GM12878 (cell line): Measurements from ENCODE around the gene MAGEA1. TPM values are rescaled to one million over a fixed set of nuclear protein-coding genes. Genes with fewer than 3 reads are reported as not detected.

Experiments used
- ATAC-seq: fragments of 200-7000 bp; cut with Tn5 transposase; 3 replicates; pipeline ENCODE4 v1.9.1; 2020; ENCODE audit warnings: mild to moderate bottlenecking, moderate library complexity
- BruUV-seq: library from RNA; stranded (reverse); fragments of 400-500 nt; replicated peaks from 2 replicates; lab custom pipeline; 2021; lab: Mats Ljungman, UMichigan
- CTCF ChIA-PET: fragments of 300-600 bp; sonication (Branson Sonifier 250); formaldehyde crosslinking; extraction: SDS; loops from one replicate; lab custom pipeline; 2021; ENCODE audit warnings: inconsistent platforms; lab: Yijun Ruan, JAX
- POLR2A ChIA-PET: fragments of 350-600 bp; formaldehyde crosslinking; extraction: SDS; loops from one replicate; lab custom pipeline; 2021; ENCODE audit warnings: inconsistent platforms; lab: Charles Lee
- RAD21 ChIA-PET: fragments of 300-600 bp; sonication (Branson Sonifier 250); formaldehyde crosslinking; loops from one replicate; lab custom pipeline; 2023; ENCODE audit warnings: antibody characterized with exemption; ENCODE audit not compliant: unreplicated experiment; lab: Charles Lee
- SMC1A ChIA-PET: fragments of 300-600 bp; sonication (Branson Sonifier 250); formaldehyde crosslinking; loops from one replicate; lab custom pipeline; 2023; ENCODE audit not compliant: unreplicated experiment, uncharacterized antibody; lab: Charles Lee
- DNase-seq: peaks from one replicate; pipeline ENCODE4 v3.0.0-alpha.2; 2011; ENCODE audit warnings: low read depth, low spot score
- FAIRE-seq: peaks from 3 replicates; lab custom pipeline; 2011; peaks lifted over from hg19 to GRCh38; lab: Jason Lieb, UNC
- H2AFZ ChIP-seq: 2 replicates; pipeline ENCODE4 v1.6.0; 2011; ENCODE audit warnings: low read depth, low read length, control low read depth; ENCODE audit not compliant: control insufficient read depth
- H3K27ac ChIP-seq: 2 replicates; pipeline ENCODE4 v1.5.1; 2011; ENCODE audit warnings: control low read depth; ENCODE audit not compliant: control insufficient read depth, insufficient read depth
- H3K27me3 ChIP-seq, 2 experiments: replicated peaks in 1 of 2; 2 replicates each; pipeline versions ENCODE4 v1.6.0 to v1.6.1; 2011; ENCODE audit warnings: low read length in 1 of 2; ENCODE audit not compliant: control insufficient read depth in 2 of 2, insufficient read depth in 2 of 2
- H3K36me3 ChIP-seq, 2 experiments: 2 replicates each; pipeline ENCODE4 v1.5.1; 2011; ENCODE audit warnings: low read length in 1 of 2; ENCODE audit not compliant: control insufficient read depth in 2 of 2, insufficient read depth in 2 of 2
- H3K4me1 ChIP-seq: 2 replicates; pipeline ENCODE4 v1.6.1; 2011; ENCODE audit warnings: mild to moderate bottlenecking, low read length, moderate library complexity, mixed read lengths; ENCODE audit not compliant: control insufficient read depth, insufficient read depth
- H3K4me2 ChIP-seq: 2 replicates; pipeline ENCODE4 v1.6.0; 2011; ENCODE audit warnings: control low read depth; ENCODE audit not compliant: control insufficient read depth, insufficient read depth
- H3K4me3 ChIP-seq: fragments of 200-600 bp; sonication (generic); 2 replicates; pipeline ENCODE4 v1.5.1; 2016
- H3K79me2 ChIP-seq: 2 replicates; pipeline ENCODE4 v1.6.0; 2011; ENCODE audit warnings: low read length; ENCODE audit not compliant: control insufficient read depth, insufficient read depth
- H3K9ac ChIP-seq: 2 replicates; pipeline ENCODE4 v1.8.0; 2011; ENCODE audit warnings: low read length, control low read depth, mixed read lengths; ENCODE audit not compliant: control insufficient read depth, insufficient read depth
- H3K9me3 ChIP-seq: replicated peaks from 3 replicates; pipeline ENCODE4 v1.5.1; 2011; ENCODE audit warnings: mild to moderate bottlenecking, low read length; ENCODE audit not compliant: control insufficient read depth, insufficient read depth
- H4K20me1 ChIP-seq: 2 replicates; pipeline ENCODE4 v1.6.0; 2011; ENCODE audit not compliant: control insufficient read depth, insufficient read depth
- CREM ChIP-seq: IDR thresholded peaks from 2 replicates; pipeline ENCODE4 v1.6.1; 2014; ENCODE audit warnings: antibody characterized with exemption, low read depth
- DPF2 ChIP-seq: fragments of 450-650 bp; IDR thresholded peaks from 2 replicates; pipeline ENCODE4 v1.6.1; 2017; ENCODE audit warnings: mild to moderate bottlenecking
- IRF4 ChIP-seq: IDR thresholded peaks from 2 replicates; pipeline ENCODE4 v1.6.1; 2011; ENCODE audit warnings: low read depth, low read length
- JUNB ChIP-seq: IDR thresholded peaks from 2 replicates; pipeline ENCODE4 v1.6.1; 2016; ENCODE audit warnings: antibody characterized with exemption, mild to moderate bottlenecking
- LARP7 ChIP-seq: fragments of 450-650 bp; IDR thresholded peaks from 2 replicates; pipeline ENCODE4 v1.6.1; 2017; ENCODE audit warnings: mild to moderate bottlenecking
- MTA3 ChIP-seq: IDR thresholded peaks from 2 replicates; pipeline ENCODE4 v1.6.1; 2012; ENCODE audit warnings: low read length, inconsistent platforms, borderline replicate concordance
- MYC ChIP-seq: IDR thresholded peaks from 2 replicates; pipeline ENCODE4 v1.6.1; 2011; ENCODE audit warnings: mild to moderate bottlenecking, low read length, moderate library complexity, inconsistent platforms; ENCODE audit not compliant: insufficient read depth, insufficient replicate concordance, insufficient read length, severe bottlenecking
- NFYB ChIP-seq: IDR thresholded peaks from 2 replicates; pipeline ENCODE4 v1.6.1; 2011; ENCODE audit warnings: low read depth, mild to moderate bottlenecking, low read length, improper control_type of control experiment, moderate library complexity; ENCODE audit not compliant: insufficient read depth
- NR2C1 ChIP-seq: fragments of 450-650 bp; IDR thresholded peaks from 2 replicates; pipeline ENCODE4 v1.6.1; 2017; ENCODE audit warnings: antibody characterized with exemption, mild to moderate bottlenecking, moderate library complexity
- PAX5 ChIP-seq: IDR thresholded peaks from 2 replicates; pipeline ENCODE4 v1.6.1; 2011; ENCODE audit warnings: low read depth, low read length, borderline replicate concordance
- RAD21 ChIP-seq: IDR thresholded peaks from 2 replicates; pipeline ENCODE4 v1.6.1; 2011; ENCODE audit warnings: mild to moderate bottlenecking, low read depth, low read length, moderate library complexity; ENCODE audit not compliant: insufficient read depth
- RAD51 ChIP-seq: fragments of 450-650 bp; IDR thresholded peaks from 2 replicates; pipeline ENCODE4 v1.6.1; 2016; ENCODE audit warnings: moderate library complexity, mild to moderate bottlenecking, inconsistent platforms
- SMARCA5 ChIP-seq: fragments of 450-650 bp; IDR thresholded peaks from 2 replicates; pipeline ENCODE4 v1.6.1; 2017; ENCODE audit warnings: mild to moderate bottlenecking
- WGBS: methylation state at CpG from one replicate; pipeline ENCODE4 v1.1.6; 2016; ENCODE audit warnings: low lambda C conversion rate; ENCODE audit not compliant: insufficient replicate concordance, insufficient coverage; ENCODE audit errors: missing lambda C conversion rate; 5-methylcytosine and 5-hydroxymethylcytosine counted together
- in situ Hi-C: fragments of 300-500 bp; cut with MboI; formaldehyde crosslinking; loops from 9 replicates; pipeline ENCODE4 v1.14.3; 2018; ENCODE audit warnings: mixed read lengths
- intact Hi-C: fragments of 100-400 bp; cut with micrococcal nuclease; formaldehyde crosslinking; loops from one replicate; pipeline ENCODE4 v1.14.2; 2022; ENCODE audit not compliant: unreplicated experiment
- polyA plus RNA-seq, 11 experiments: library from polyadenylated mRNA; depleted of rRNA in 4 of 11; unstranded in 6 of 11; stranded (reverse) in 5 of 11; fragments of >200 nt; fragmentation: Nextera tagmentation in 4 of 11; fragmentation: Illumina TruSeq in 1 of 11; extraction: Ambion mirVana in 4 of 11; extraction: Trizol in 1 of 11; gene quantifications; 1 replicate in 1 of 11; 2 replicates in 10 of 11; pipeline versions ENCODE4 v1.2.1 to v1.2.3, GENCODE V29; 2011 to 2016; ENCODE audit warnings: inconsistent platforms in 2 of 11, missing spikeins in 2 of 11, low read depth in 1 of 11
- total RNA-seq, 4 experiments: library from RNA; depleted of rRNA in 3 of 4; stranded (reverse); fragments of >200 nt in 3 of 4; fragmentation: Illumina TruSeq in 1 of 4; extraction: Trizol in 1 of 4; gene quantifications; 2 replicates each; pipeline versions ENCODE4 v1.2.1 to v1.2.3, GENCODE V29; 2013 to 2021
- TF ChIP-seq, protein P1 (sequence below): IDR thresholded peaks from 2 replicates; pipeline ENCODE4 v1.6.1; 2012; ENCODE audit warnings: low read depth, low read length, improper control_type of control experiment
- TF ChIP-seq, protein P2 (sequence below): IDR thresholded peaks from 2 replicates; pipeline ENCODE4 v1.6.1; 2012; ENCODE audit warnings: mild to moderate bottlenecking, low read depth, low read length

Gene MAGEA1
- total and polyA plus RNA-seq, 10 of the 15 experiments (the other 5 are each of a cell fraction or from before 2014, with no cell fraction given), result 0.31 TPM; not detected in 9

DNA sequence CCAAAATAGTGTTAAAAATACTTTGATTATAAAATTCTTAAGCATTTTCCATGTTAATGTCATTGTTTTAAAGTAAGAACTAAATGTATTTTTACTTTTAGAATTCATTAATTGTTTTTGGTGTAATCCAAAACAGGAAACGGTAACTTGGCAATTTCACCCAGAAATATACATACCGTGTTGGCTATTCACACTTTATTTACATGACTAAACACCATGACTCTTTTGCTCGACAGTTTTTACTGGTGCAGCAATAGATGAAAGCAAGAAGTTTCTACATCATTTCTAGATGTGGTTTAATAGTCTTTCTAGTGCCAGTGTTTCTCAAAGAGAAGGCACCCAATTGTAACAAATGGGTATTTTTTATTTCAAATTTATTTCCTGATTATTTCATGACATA lies 25.6 kb upstream of the MAGEA1 start:
- CTCF ChIA-PET, result no interaction called here
- Histone ChIP-seq H2AFZ (no peak overlapping the region), H3K9ac (no peak overlapping the region), H3K27ac (no peak overlapping the region), H3K36me3 (no peaks in the 10 kb centered on the region), H4K20me1 (no peaks in the 10 kb centered on the region), H3K4me1 (no peaks in the 10 kb centered on the region), H3K4me3 (no peak overlapping the region), H3K4me2 (no peak overlapping the region), H3K79me2 (no peaks in the 10 kb centered on the region), H3K9me3 (no peaks in the 10 kb centered on the region), H3K27me3 (no peaks in the 10 kb centered on the region)
- SMC1A ChIA-PET, result no interaction called here
- no peak for DNase-seq
- POLR2A ChIA-PET, result no interaction called here
- FAIRE-seq, result no peak
- ATAC-seq, result no peak
- in situ Hi-C loops (loop anchor here (10.0 to 25.0 kb wide), 2 partner anchors 69 to 159 kb away; partner anchors contain the start of gene PNMA6F), intact Hi-C loops (no loop called here)
- no peak for TF ChIP-seq NR2C1
- TF ChIP-seq NFYB, result no peak
- TF ChIP-seq, protein P1, sequence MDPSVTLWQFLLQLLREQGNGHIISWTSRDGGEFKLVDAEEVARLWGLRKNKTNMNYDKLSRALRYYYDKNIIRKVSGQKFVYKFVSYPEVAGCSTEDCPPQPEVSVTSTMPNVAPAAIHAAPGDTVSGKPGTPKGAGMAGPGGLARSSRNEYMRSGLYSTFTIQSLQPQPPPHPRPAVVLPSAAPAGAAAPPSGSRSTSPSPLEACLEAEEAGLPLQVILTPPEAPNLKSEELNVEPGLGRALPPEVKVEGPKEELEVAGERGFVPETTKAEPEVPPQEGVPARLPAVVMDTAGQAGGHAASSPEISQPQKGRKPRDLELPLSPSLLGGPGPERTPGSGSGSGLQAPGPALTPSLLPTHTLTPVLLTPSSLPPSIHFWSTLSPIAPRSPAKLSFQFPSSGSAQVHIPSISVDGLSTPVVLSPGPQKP, result no peak
- no peak for TF ChIP-seq LARP7
- no peak for TF ChIP-seq MYC
- no peak for TF ChIP-seq JUNB
- TF ChIP-seq CREM, result no peak
- TF ChIP-seq PAX5, result no peak
- TF ChIP-seq DPF2, result no peak
- TF ChIP-seq IRF4, result no peak
- TF ChIP-seq, protein P2, sequence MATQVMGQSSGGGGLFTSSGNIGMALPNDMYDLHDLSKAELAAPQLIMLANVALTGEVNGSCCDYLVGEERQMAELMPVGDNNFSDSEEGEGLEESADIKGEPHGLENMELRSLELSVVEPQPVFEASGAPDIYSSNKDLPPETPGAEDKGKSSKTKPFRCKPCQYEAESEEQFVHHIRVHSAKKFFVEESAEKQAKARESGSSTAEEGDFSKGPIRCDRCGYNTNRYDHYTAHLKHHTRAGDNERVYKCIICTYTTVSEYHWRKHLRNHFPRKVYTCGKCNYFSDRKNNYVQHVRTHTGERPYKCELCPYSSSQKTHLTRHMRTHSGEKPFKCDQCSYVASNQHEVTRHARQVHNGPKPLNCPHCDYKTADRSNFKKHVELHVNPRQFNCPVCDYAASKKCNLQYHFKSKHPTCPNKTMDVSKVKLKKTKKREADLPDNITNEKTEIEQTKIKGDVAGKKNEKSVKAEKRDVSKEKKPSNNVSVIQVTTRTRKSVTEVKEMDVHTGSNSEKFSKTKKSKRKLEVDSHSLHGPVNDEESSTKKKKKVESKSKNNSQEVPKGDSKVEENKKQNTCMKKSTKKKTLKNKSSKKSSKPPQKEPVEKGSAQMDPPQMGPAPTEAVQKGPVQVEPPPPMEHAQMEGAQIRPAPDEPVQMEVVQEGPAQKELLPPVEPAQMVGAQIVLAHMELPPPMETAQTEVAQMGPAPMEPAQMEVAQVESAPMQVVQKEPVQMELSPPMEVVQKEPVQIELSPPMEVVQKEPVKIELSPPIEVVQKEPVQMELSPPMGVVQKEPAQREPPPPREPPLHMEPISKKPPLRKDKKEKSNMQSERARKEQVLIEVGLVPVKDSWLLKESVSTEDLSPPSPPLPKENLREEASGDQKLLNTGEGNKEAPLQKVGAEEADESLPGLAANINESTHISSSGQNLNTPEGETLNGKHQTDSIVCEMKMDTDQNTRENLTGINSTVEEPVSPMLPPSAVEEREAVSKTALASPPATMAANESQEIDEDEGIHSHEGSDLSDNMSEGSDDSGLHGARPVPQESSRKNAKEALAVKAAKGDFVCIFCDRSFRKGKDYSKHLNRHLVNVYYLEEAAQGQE, result no peak
- no peak for TF ChIP-seq RAD21
- no peak for TF ChIP-seq MTA3
- no peak for TF ChIP-seq RAD51
- no peak for TF ChIP-seq SMARCA5
- BruUV-seq, result no TSS peak
- RAD21 ChIA-PET, result no interaction called here
- 28% methylated on average over 3 of the region's 3 CpGs for WGBS
